OCI-LY3 (cell line): ENCODE results near the gene DOCK4.
A peak's percentile ranks its signal among the peaks of the same experiment; 100 is the strongest.

Experiments used
- H2AFZ ChIP-seq: fragments of 200-600, 300-600 bp; shearing (Covaris generic); 2 replicates; pipeline ENCODE4 v1.6.0; 2014; ENCODE audit warnings: antibody characterized with exemption, low read depth, low read length
- H3K27ac ChIP-seq: fragments of 200-600, 300-600 bp; sonication (generic); 2 replicates; pipeline ENCODE4 v1.5.1; 2014; ENCODE audit warnings: mild to moderate bottlenecking, low read length, moderate library complexity, mixed read lengths
- H3K27me3 ChIP-seq: fragments of 200-600, 300-600 bp; sonication (generic); 2 replicates; pipeline ENCODE4 v1.6.1; 2014; ENCODE audit warnings: low read depth, low read length, mixed read lengths
- H3K36me3 ChIP-seq: fragments of 200-600, 300-600 bp; sonication (generic); replicated peaks from 2 replicates; pipeline ENCODE3; 2014; ENCODE audit warnings: low read depth, low read length, mixed read lengths
- H3K4me1 ChIP-seq: fragments of 300-600, 200-600 bp; sonication (generic); 2 replicates; pipeline ENCODE4 v1.6.1; 2014; ENCODE audit warnings: low read length, mixed read lengths
- H3K4me2 ChIP-seq: fragments of 200-600, 300-600 bp; sonication (generic); 2 replicates; pipeline ENCODE4 v1.6.1; 2014; ENCODE audit warnings: low read length, mixed read lengths
- H3K4me3 ChIP-seq: fragments of 300-600, 200-600 bp; sonication (generic); 2 replicates; pipeline ENCODE4 v1.5.1; 2014; ENCODE audit warnings: antibody characterized with exemption, mild to moderate bottlenecking, low read length, moderate library complexity
- H3K79me2 ChIP-seq: fragments of 300-600, 200-600 bp; shearing (Covaris generic); 2 replicates; pipeline ENCODE4 v1.6.1; 2014; ENCODE audit warnings: mild to moderate bottlenecking, low read length, mixed read lengths
- H3K9ac ChIP-seq: fragments of 300-600, 200-600 bp; shearing (Covaris generic); 2 replicates; pipeline ENCODE4 v1.6.0; 2014; ENCODE audit warnings: mild to moderate bottlenecking, low read length, moderate library complexity
- H3K9me3 ChIP-seq: fragments of 200-600, 300-600 bp; shearing (Covaris generic); 2 replicates; pipeline ENCODE4 v1.6.1; 2014; ENCODE audit warnings: low read length, mixed read lengths; ENCODE audit not compliant: insufficient read depth
- H4K20me1 ChIP-seq: fragments of 200-600, 300-600 bp; sonication (generic); 2 replicates; pipeline ENCODE4 v1.6.1; 2016; ENCODE audit warnings: low read length, mixed read lengths; ENCODE audit not compliant: insufficient read depth
- CTCF ChIP-seq: fragments of 200-600, 300-600 bp; sonication (generic); IDR thresholded peaks from 2 replicates; pipeline ENCODE4 v1.5.1; 2014; ENCODE audit warnings: antibody characterized with exemption, low read length, low read depth
- EZH2phosphoT487 ChIP-seq: fragments of 200-600 bp; shearing (Covaris generic); IDR thresholded peaks from 2 replicates; pipeline ENCODE4 v1.6.1; 2018; ENCODE audit warnings: antibody characterized with exemption, mixed run types, low read depth

The DOCK4 gene

GRCh38 chr7:111753968-111754367, 452.2 kb downstream of the DOCK4 start:
- Histone ChIP-seq H3K36me3 (no peaks in the 10 kb centered on the region), H2AFZ (no peak overlapping the region), H3K79me2 (no peaks in the 10 kb centered on the region), H3K9ac (no peak overlapping the region), H3K27me3 (no peaks in the 10 kb centered on the region), H3K4me2 (no peak overlapping the region), H3K9me3 (no peaks in the 10 kb centered on the region), H3K4me3 (no peak overlapping the region), H3K4me1 (no peaks in the 10 kb centered on the region), H3K27ac (no peak overlapping the region), H4K20me1 (no peaks in the 10 kb centered on the region)
- no peak for TF ChIP-seq EZH2phosphoT487
- no peak for TF ChIP-seq CTCF

DNA sequence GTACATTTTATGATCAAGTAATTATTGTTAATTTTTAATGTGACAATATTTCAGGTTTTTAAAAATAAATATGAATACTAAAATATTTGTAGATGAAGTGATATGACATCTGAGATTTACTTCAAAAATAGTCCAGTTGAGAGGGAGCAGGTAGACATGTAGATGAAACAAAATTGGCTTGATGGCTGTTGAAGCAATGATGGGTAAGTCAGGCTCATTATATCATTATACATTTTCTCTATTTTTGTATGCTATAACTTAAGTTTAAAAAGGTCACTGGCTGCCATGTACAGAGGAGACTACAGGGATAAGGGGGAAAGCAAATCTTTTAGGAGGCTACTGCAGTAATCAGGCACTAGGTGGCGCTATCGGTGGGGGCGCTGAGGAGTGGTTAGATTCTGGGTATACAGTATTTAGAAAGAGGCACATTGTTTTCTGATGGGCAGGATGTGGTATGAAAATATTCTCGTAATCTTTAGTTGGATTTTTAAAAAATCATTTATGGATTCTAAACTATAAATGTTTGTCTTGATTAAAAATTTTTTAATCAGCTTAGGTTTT, 454.1 kb downstream of the DOCK4 start:
- Histone ChIP-seq H3K4me1 (no peaks in the 10 kb centered on the region), H3K36me3 (no peaks in the 10 kb centered on the region), H2AFZ (no peak overlapping the region), H4K20me1 (no peaks in the 10 kb centered on the region), H3K27ac (no peak overlapping the region), H3K9ac (no peak overlapping the region), H3K4me3 (no peak overlapping the region), H3K4me2 (no peak overlapping the region), H3K79me2 (no peaks in the 10 kb centered on the region), H3K27me3 (no peaks in the 10 kb centered on the region), H3K9me3 (no peaks in the 10 kb centered on the region)
- TF ChIP-seq CTCF (peak; percentile 87), EZH2phosphoT487 (no peak)

GRCh38 chr7:111750878-111751277, 455.3 kb downstream of the DOCK4 start:
- Histone ChIP-seq H3K4me1 (no peaks in the 10 kb centered on the region), H2AFZ (no peak overlapping the region), H3K36me3 (no peaks in the 10 kb centered on the region), H4K20me1 (no peaks in the 10 kb centered on the region), H3K27ac (no peak overlapping the region), H3K79me2 (no peaks in the 10 kb centered on the region), H3K4me2 (no peak overlapping the region), H3K9ac (no peak overlapping the region), H3K4me3 (no peak overlapping the region), H3K9me3 (no peaks in the 10 kb centered on the region), H3K27me3 (no peaks in the 10 kb centered on the region)
- TF ChIP-seq EZH2phosphoT487 (no peak), CTCF (no peak)

GRCh38 chr7:111750228-111750627, 456.0 kb downstream of the DOCK4 start:
- TF ChIP-seq CTCF (no peak), EZH2phosphoT487 (no peak)
- Histone ChIP-seq H3K27me3 (no peaks in the 10 kb centered on the region), H3K4me2 (no peak overlapping the region), H3K9ac (no peak overlapping the region), H3K36me3 (no peaks in the 10 kb centered on the region), H3K79me2 (no peaks in the 10 kb centered on the region), H4K20me1 (no peaks in the 10 kb centered on the region), H3K4me3 (no peak overlapping the region), H3K4me1 (no peaks in the 10 kb centered on the region), H2AFZ (no peak overlapping the region), H3K9me3 (no peaks in the 10 kb centered on the region), H3K27ac (no peak overlapping the region)
